Measurements from ENCODE around the gene RAB18.
"Not testable (repeated sequence)": the region's sequence is repeated elsewhere in the genome, so short reads cannot be mapped to it uniquely, and the experiment has no call there.

Gene RAB18

GRCh38 chr10:27504808-27505460, 830 bp downstream of the RAB18 start:
- no peak for DNase-seq (ENCODE audit: low read depth)

GRCh38 chr10:27505537-27505936, 1.4 kb downstream of the RAB18 start:
- not testable (repeated sequence) for DNase-seq (ENCODE audit: low read depth)

GRCh38 chr10:27506280-27506679, 2.2 kb downstream of the RAB18 start:
- DNase-seq (ENCODE audit: low read depth), result no peak

- DNase-seq (ENCODE audit: low read depth), result no peak
Observed at GRCh38 chr10:27512548-27512947, 8.4 kb downstream of the RAB18 start.

GRCh38 chr10:27513451-27514191, 9.5 kb downstream of the RAB18 start:
- DNase-seq (ENCODE audit: low read depth), result no peak

- no peak for DNase-seq (ENCODE audit: low read depth)
Observed at GRCh38 chr10:27514243-27514642, 10.1 kb downstream of the RAB18 start.

- DNase-seq (ENCODE audit: low read depth), result no peak
Observed at GRCh38 chr10:27518261-27518660, 14.2 kb downstream of the RAB18 start.

GRCh38 chr10:27525819-27526218, 21.7 kb downstream of the RAB18 start:
- no peak for DNase-seq (ENCODE audit: low read depth)

- DNase-seq (ENCODE audit: low read depth), result no peak
Observed at GRCh38 chr10:27526242-27526641, 22.1 kb downstream of the RAB18 start.

GRCh38 chr10:27527666-27528295, 23.7 kb downstream of the RAB18 start:
- no peak for DNase-seq (ENCODE audit: low read depth)

GRCh38 chr10:27529010-27529783, 25.1 kb downstream of the RAB18 start:
- DNase-seq (ENCODE audit: low read depth), result no peak

GRCh38 chr10:27530477-27530876, 26.4 kb downstream of the RAB18 start:
- DNase-seq (ENCODE audit: low read depth), result no peak

GRCh38 chr10:27531336-27531847, 27.3 kb downstream of the RAB18 start:
- DNase-seq (ENCODE audit: low read depth), result no peak

GRCh38 chr10:27534161-27534700, 30.1 kb downstream of the RAB18 start:
- DNase-seq (ENCODE audit: low read depth), result no peak

- DNase-seq (ENCODE audit: low read depth), result no peak
Observed at GRCh38 chr10:27535317-27535716, 31.2 kb downstream of the RAB18 start.

GRCh38 chr10:27536437-27536836, 32.3 kb downstream of the RAB18 start:
- DNase-seq (ENCODE audit: low read depth), result no peak

- no peak for DNase-seq (ENCODE audit: low read depth)
Observed at GRCh38 chr10:27537166-27537565, 33.1 kb downstream of the RAB18 start.

GRCh38 chr10:27537787-27538186, 33.7 kb downstream of the RAB18 start:
- DNase-seq (ENCODE audit: low read depth), result no peak

GRCh38 chr10:27540672-27541071, 36.6 kb downstream of the RAB18 start:
- DNase-seq (ENCODE audit: low read depth), result no peak

GRCh38 chr10:27541796-27542729, 38.0 kb downstream of the RAB18 start:
- DNase-seq (ENCODE audit: low read depth), result no peak

- no peak for DNase-seq (ENCODE audit: low read depth)
Observed at GRCh38 chr10:27542812-27543211, 38.7 kb downstream of the RAB18 start.
